ENCODE measurements around the gene IMMP1L.

The IMMP1L gene

GRCh38 chr11:31417357-31417756 lies 92.1 kb downstream of the IMMP1L start:
- Histone ChIP-seq H3K9ac (no peak overlapping the region), H3K4me3 (IDR thresholded peaks at IDR 0.05; ENCODE audit: insufficient read depth, low read depth, low read length) (no peak overlapping the region), H3K79me2 (ENCODE audit: insufficient read depth, low read depth) (no peaks in the 10 kb centered on the region), H4K20me1 (ENCODE audit: insufficient read depth) (no peaks in the 10 kb centered on the region), H2AFZ (ENCODE audit: low read depth) (no peak overlapping the region), H3K4me1 (ENCODE audit: low read depth, poor library complexity, severe bottlenecking) (no peaks in the 10 kb centered on the region), H3K27ac (no peak overlapping the region), H3K4me2 (no peak overlapping the region), H3K27me3 (ENCODE audit: insufficient read depth, low read depth) (no peaks in the 10 kb centered on the region), H3K36me3 (ENCODE audit: insufficient read depth) (no peaks in the 10 kb centered on the region)
- TF ChIP-seq CTCF (conservative IDR thresholded peaks at IDR 0.05; ENCODE audit: low read depth, low read length): no peak

- H3K27me3 ChIP-seq (ENCODE audit: insufficient read depth, low read depth): no peaks in the 10 kb centered on the region
- no peaks in the 10 kb centered on the region for H3K4me1 ChIP-seq (ENCODE audit: low read depth, poor library complexity, severe bottlenecking)
- no peak overlapping the region for H3K9ac ChIP-seq
- H3K79me2 ChIP-seq (ENCODE audit: insufficient read depth, low read depth): no peaks in the 10 kb centered on the region
- H4K20me1 ChIP-seq (ENCODE audit: insufficient read depth): no peaks in the 10 kb centered on the region
- no peak overlapping the region for H3K4me2 ChIP-seq
- TF ChIP-seq CTCF (conservative IDR thresholded peaks at IDR 0.05; ENCODE audit: low read depth, low read length): no peak
- H3K36me3 ChIP-seq (ENCODE audit: insufficient read depth): no peaks in the 10 kb centered on the region
- H2AFZ ChIP-seq (ENCODE audit: low read depth): no peak overlapping the region
- H3K27ac ChIP-seq: no peak overlapping the region
- H3K4me3 ChIP-seq (IDR thresholded peaks at IDR 0.05; ENCODE audit: insufficient read depth, low read depth, low read length): no peak overlapping the region
Measured at GRCh38 chr11:31415435-31415834, 94.0 kb downstream of the IMMP1L start.

- no peak overlapping the region for H2AFZ ChIP-seq (ENCODE audit: low read depth)
- H3K79me2 ChIP-seq (ENCODE audit: insufficient read depth, low read depth): no peaks in the 10 kb centered on the region
- H3K4me1 ChIP-seq (ENCODE audit: low read depth, poor library complexity, severe bottlenecking): no peaks in the 10 kb centered on the region
- no peaks in the 10 kb centered on the region for H3K36me3 ChIP-seq (ENCODE audit: insufficient read depth)
- no peaks in the 10 kb centered on the region for H4K20me1 ChIP-seq (ENCODE audit: insufficient read depth)
- H3K4me2 ChIP-seq: no peak overlapping the region
- H3K9ac ChIP-seq: no peak overlapping the region
- no peak overlapping the region for H3K4me3 ChIP-seq (IDR thresholded peaks at IDR 0.05; ENCODE audit: insufficient read depth, low read depth, low read length)
- no peak for TF ChIP-seq CTCF (conservative IDR thresholded peaks at IDR 0.05; ENCODE audit: low read depth, low read length)
- no peaks in the 10 kb centered on the region for H3K27me3 ChIP-seq (ENCODE audit: insufficient read depth, low read depth)
- H3K27ac ChIP-seq: no peak overlapping the region
Measured at GRCh38 chr11:31414338-31414737, 95.1 kb downstream of the IMMP1L start.

- TF ChIP-seq CTCF (conservative IDR thresholded peaks at IDR 0.05; ENCODE audit: low read depth, low read length): no peak
- no peaks in the 10 kb centered on the region for H3K27me3 ChIP-seq (ENCODE audit: insufficient read depth, low read depth)
Measured at GRCh38 chr11:31412946-31413345, 96.5 kb downstream of the IMMP1L start.

More at GRCh38 chr11:31412946-31413345, 96.5 kb downstream of the IMMP1L start:
- Histone ChIP-seq H3K36me3 (ENCODE audit: insufficient read depth) (no peaks in the 10 kb centered on the region), H3K9ac (no peak overlapping the region), H4K20me1 (ENCODE audit: insufficient read depth) (no peaks in the 10 kb centered on the region), H3K4me1 (ENCODE audit: low read depth, poor library complexity, severe bottlenecking) (no peaks in the 10 kb centered on the region), H2AFZ (ENCODE audit: low read depth) (no peak overlapping the region), H3K27ac (no peak overlapping the region), H3K4me3 (IDR thresholded peaks at IDR 0.05; ENCODE audit: insufficient read depth, low read depth, low read length) (no peak overlapping the region), H3K4me2 (no peak overlapping the region), H3K79me2 (ENCODE audit: insufficient read depth, low read depth) (no peaks in the 10 kb centered on the region)

Data from KMS-11 (cell line).